Glutamatergic neuron (in vitro differentiated cells): Measurements from ENCODE around the gene JAK1. TPM values are rescaled to one million over a fixed set of nuclear protein-coding genes. Genes with fewer than 3 reads are reported as not detected.

Experiments used
- DNase-seq: peaks from one replicate; pipeline ENCODE4 v3.0.0; 2022
- H3K27ac Mint-ChIP-seq: one replicate; pipeline ENCODE4 v1.8.0; 2020; ENCODE audit warnings: mild to moderate bottlenecking, mixed read lengths, inconsistent platforms; ENCODE audit not compliant: unreplicated experiment
- H3K27me3 Mint-ChIP-seq: one replicate; pipeline ENCODE4 v1.8.0; 2020; ENCODE audit warnings: mild to moderate bottlenecking, moderate library complexity, mixed read lengths, inconsistent platforms; ENCODE audit not compliant: unreplicated experiment
- H3K36me3 Mint-ChIP-seq: one replicate; pipeline ENCODE4 v1.8.0; 2020; ENCODE audit warnings: mild to moderate bottlenecking, mixed read lengths, inconsistent platforms; ENCODE audit not compliant: unreplicated experiment
- H3K4me1 Mint-ChIP-seq: one replicate; pipeline ENCODE4 v1.8.0; 2020; ENCODE audit warnings: mild to moderate bottlenecking, low read depth, mixed read lengths, inconsistent platforms; ENCODE audit not compliant: unreplicated experiment
- H3K4me3 Mint-ChIP-seq: one replicate; pipeline ENCODE4 v1.8.0; 2020; ENCODE audit warnings: mild to moderate bottlenecking, mixed read lengths, inconsistent platforms; ENCODE audit not compliant: unreplicated experiment
- H3K9me3 Mint-ChIP-seq: one replicate; pipeline ENCODE4 v1.8.0; 2020; ENCODE audit warnings: mild to moderate bottlenecking, moderate library complexity, mixed read lengths, inconsistent platforms; ENCODE audit not compliant: unreplicated experiment
- CTCF ChIP-seq: fragments of 200-600 bp; sonication (generic); IDR thresholded peaks from one replicate; pipeline ENCODE4 v1.5.0; 2021; ENCODE audit not compliant: partially characterized antibody, unreplicated experiment
- total RNA-seq: library from RNA; stranded (reverse); fragmentation: NEBNext Ultra II Directional; extraction: Animal tissue kit (Norgen Biotek cat#: 25700); gene quantifications from one replicate; pipeline ENCODE4 v1.2.1, GENCODE V29; 2021; ENCODE audit not compliant: unreplicated experiment

JAK1 gene
- total RNA-seq, 1 donor from 2014 or later: 16.9 TPM

- no peak overlapping the region for H3K4me3 Mint-ChIP-seq
Measured at GRCh38 chr1:64790832-64791487, 175.4 kb downstream of the JAK1 start.

More at GRCh38 chr1:64790832-64791487, 175.4 kb downstream of the JAK1 start:
- no peak for DNase-seq
- TF ChIP-seq CTCF: no peak
- no peaks in the 10 kb centered on the region for H3K9me3 Mint-ChIP-seq
- no peak overlapping the region for H3K27ac Mint-ChIP-seq
- no peaks in the 10 kb centered on the region for H3K27me3 Mint-ChIP-seq
- peaks cover 6% of the 10 kb centered on the region for H3K36me3 Mint-ChIP-seq
- H3K4me1 Mint-ChIP-seq: no peaks in the 10 kb centered on the region

Other genes starting within 250 kb of the JAK1 start
- gene RAVER2, start 221.5 kb downstream of the JAK1 start, total RNA-seq: 4.4 TPM
- 2.6 TPM for gene AK4, start 181.7 kb upstream of the JAK1 start, total RNA-seq